Left ventricle myocardium inferior (tissue), 1 donor: ENCODE data around the gene ARHGEF6. TPM values are rescaled to one million over a fixed set of nuclear protein-coding genes. Genes with fewer than 3 reads are reported as not detected.

Source experiments
- DNase-seq: peaks from one replicate; pipeline ENCODE4 v3.0.0-alpha.2; 2020
- H3K27ac ChIP-seq: fragments of 200-600 bp; replicated peaks from 2 replicates; pipeline ENCODE4 v1.8.0; 2021
- H3K27me3 ChIP-seq: fragments of 200-600 bp; 2 replicates; pipeline ENCODE4 v1.8.0; 2021; ENCODE audit warnings: low read depth
- H3K36me3 ChIP-seq: fragments of 200-600 bp; 2 replicates; pipeline ENCODE4 v1.8.0; 2021
- H3K4me1 ChIP-seq: fragments of 200-600 bp; 2 replicates; pipeline ENCODE4 v1.8.0; 2021
- H3K4me3 ChIP-seq: fragments of 200-600 bp; 2 replicates; pipeline ENCODE4 v1.8.0; 2021; ENCODE audit warnings: mild to moderate bottlenecking, moderate library complexity
- H3K9me3 ChIP-seq: fragments of 200-600 bp; replicated peaks from 2 replicates; pipeline ENCODE4 v1.8.0; 2021
- CTCF ChIP-seq: fragments of 200-600 bp; IDR thresholded peaks from 2 replicates; pipeline ENCODE4 v1.8.0; 2021; ENCODE audit warnings: antibody characterized with exemption, mild to moderate bottlenecking, borderline replicate concordance
- intact Hi-C: fragments of 100-400 bp; cut with micrococcal nuclease; formaldehyde crosslinking; loops from one replicate; pipeline ENCODE4 v1.11.0; 2022
- total RNA-seq: library from RNA; stranded (reverse); fragmentation: NEBNext Ultra II Directional; extraction: Animal tissue kit (Norgen Biotek cat#: 25700); gene quantifications from one replicate; pipeline ENCODE4 v1.2.1, GENCODE V29; 2021
- donor health status: DM: no; HTN: yes; CAD: no; lungs with severe emphysema.

Gene ARHGEF6
- total RNA-seq, 1 donor from 2014 or later = 54.9 TPM

- no peaks in the 10 kb centered on the region for H3K9me3 ChIP-seq
- no peaks in the 10 kb centered on the region for H3K4me1 ChIP-seq
- no peak for DNase-seq
- peaks cover 8% of the 10 kb centered on the region for H3K36me3 ChIP-seq
- TF ChIP-seq CTCF = no peak
- H3K27me3 ChIP-seq = no peaks in the 10 kb centered on the region
- H3K27ac ChIP-seq = no peak overlapping the region
- no peak overlapping the region for H3K4me3 ChIP-seq
- intact Hi-C loops = no loop called here
These were observed 34.4 kb upstream of the ARHGEF6 start for GRCh38 chrX:136814847-136815750.

- Histone ChIP-seq H3K27me3 (no peaks in the 10 kb centered on the region), H3K36me3 (peaks cover 3% of the 10 kb centered on the region), H3K27ac (no peak overlapping the region), H3K9me3 (no peaks in the 10 kb centered on the region), H3K4me1 (no peaks in the 10 kb centered on the region), H3K4me3 (no peak overlapping the region)
- no peak for DNase-seq
- TF ChIP-seq CTCF = no peak
- intact Hi-C loops = no loop called here
These were observed 31.6 kb upstream of the ARHGEF6 start for GRCh38 chrX:136812286-136812685.

GRCh38 chrX:136810493-136810892, 29.8 kb upstream of the ARHGEF6 start:
- intact Hi-C loops = no loop called here
- no peaks in the 10 kb centered on the region for H3K9me3 ChIP-seq
- no peaks in the 10 kb centered on the region for H3K4me1 ChIP-seq
- no peak overlapping the region for H3K27ac ChIP-seq
- H3K27me3 ChIP-seq = no peaks in the 10 kb centered on the region
- TF ChIP-seq CTCF = no peak
- H3K36me3 ChIP-seq = peaks cover 3% of the 10 kb centered on the region
- no peak for DNase-seq
- no peak overlapping the region for H3K4me3 ChIP-seq

DNA sequence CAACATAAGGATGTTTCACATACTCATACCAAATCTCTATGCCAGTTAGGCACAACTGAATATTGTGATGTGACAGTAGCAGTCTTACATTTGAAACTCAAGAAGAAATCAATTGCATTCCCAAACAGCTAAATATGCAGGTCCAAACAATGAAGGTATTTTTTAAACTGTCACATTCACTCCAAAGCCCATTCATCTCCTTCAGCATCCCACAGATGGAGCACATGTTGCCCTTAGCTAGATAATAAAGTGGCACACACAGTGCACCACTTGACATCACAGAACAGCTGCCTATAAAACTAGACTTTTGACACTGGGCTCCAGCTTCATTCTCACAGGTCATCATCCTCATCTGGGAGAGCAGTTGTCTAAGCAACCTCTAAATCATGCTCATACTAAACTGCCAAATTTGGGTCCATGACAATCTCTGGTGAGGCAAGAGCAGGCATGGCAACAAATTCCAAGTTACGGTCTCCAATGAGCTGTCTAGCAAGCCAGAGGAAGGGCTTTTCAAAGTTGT, 26.2 kb upstream of the ARHGEF6 start:
- Histone ChIP-seq H3K27ac (no peak overlapping the region), H3K4me3 (no peak overlapping the region), H3K27me3 (no peaks in the 10 kb centered on the region), H3K36me3 (peaks cover 3% of the 10 kb centered on the region), H3K4me1 (no peaks in the 10 kb centered on the region), H3K9me3 (no peaks in the 10 kb centered on the region)
- no peak for TF ChIP-seq CTCF
- DNase-seq = no peak
- intact Hi-C loops = no loop called here

DNA sequence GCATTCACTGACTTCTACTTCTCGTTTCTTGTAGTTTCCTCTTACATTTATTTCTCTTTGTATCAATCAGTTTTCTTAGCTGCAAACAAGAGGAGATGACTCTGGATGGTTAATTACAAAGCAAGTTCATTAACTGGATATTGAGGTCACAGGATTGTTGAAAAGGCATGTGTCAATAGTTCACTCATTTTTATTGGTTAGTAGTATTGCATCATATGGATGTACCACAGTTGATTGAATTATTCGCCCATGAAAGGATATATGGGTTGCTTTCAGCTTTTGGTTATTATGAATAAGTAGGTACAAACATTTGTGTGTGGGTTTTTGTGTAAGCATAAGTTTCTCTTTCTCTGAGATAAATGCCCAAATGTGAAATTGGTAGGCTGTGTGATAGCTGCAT, 21.8 kb upstream of the ARHGEF6 start:
- intact Hi-C loops = no loop called here
- Histone ChIP-seq H3K4me1 (no peaks in the 10 kb centered on the region), H3K27ac (no peak overlapping the region), H3K36me3 (no peaks in the 10 kb centered on the region), H3K9me3 (no peaks in the 10 kb centered on the region), H3K27me3 (no peaks in the 10 kb centered on the region), H3K4me3 (no peak overlapping the region)
- no peak for TF ChIP-seq CTCF
- no peak for DNase-seq
